Measurements from ENCODE around the gene MRPL24. TPM values are rescaled to one million over a fixed set of nuclear protein-coding genes. Genes with fewer than 3 reads are reported as not detected.

Gene MRPL24
- total and polyA plus RNA-seq, 10 of the 15 experiments (the other 5 are each of a cell fraction or from before 2014, with no cell fraction given), result 87.4 to 269 (median 134) TPM

DNA sequence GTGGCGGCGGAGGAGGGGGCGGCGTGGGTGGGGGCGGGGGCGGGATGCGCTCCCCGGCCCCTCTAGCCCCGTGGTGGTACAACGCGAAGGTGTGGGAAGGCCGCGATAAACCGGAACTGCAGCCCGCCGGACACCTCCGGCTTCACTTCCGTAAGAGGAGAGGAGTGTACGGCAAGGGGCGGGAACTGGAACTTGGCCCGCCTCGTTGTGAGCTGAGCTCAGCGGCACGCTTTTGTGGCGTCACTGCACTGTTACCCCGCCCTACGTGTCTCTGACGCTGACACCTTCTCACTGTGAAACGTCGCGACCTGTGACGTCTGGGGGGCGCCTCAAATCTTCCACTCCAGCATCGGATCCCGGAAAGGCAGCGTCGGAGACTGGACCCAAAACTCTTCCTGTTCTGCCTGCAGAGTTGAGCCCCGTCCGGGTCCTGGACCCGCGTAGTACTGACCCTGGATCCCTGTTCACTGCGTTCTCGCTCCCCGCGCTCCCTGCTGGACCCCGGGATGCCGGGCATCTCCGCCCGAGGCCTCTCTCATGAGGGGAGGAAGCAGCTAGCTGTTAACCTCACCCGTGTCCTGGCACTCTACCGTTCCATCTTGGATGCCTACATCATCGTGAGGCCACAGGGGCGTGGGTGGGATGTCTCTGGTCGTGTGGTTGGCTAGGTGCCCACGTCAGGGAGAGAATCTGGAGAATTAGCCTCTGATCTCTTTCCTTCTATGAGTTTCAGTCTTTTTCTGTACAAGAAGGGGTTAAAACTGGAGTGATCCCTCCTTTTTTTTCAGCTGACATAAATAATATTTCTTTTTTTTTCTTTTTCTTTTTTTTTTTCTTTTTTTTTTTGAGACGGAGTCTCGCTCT lies 12.1 kb downstream of the MRPL24 start, which contains the start of gene ISG20L2 (continued):
- peak; percentile 60 for TF ChIP-seq RELA (IDR thresholded peaks at IDR 0.05; ENCODE audit: borderline replicate concordance, partially characterized antibody)
- TF ChIP-seq, protein P1, sequence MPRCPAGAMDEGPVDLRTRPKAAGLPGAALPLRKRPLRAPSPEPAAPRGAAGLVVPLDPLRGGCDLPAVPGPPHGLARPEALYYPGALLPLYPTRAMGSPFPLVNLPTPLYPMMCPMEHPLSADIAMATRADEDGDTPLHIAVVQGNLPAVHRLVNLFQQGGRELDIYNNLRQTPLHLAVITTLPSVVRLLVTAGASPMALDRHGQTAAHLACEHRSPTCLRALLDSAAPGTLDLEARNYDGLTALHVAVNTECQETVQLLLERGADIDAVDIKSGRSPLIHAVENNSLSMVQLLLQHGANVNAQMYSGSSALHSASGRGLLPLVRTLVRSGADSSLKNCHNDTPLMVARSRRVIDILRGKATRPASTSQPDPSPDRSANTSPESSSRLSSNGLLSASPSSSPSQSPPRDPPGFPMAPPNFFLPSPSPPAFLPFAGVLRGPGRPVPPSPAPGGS (IDR thresholded peaks at IDR 0.05; ENCODE audit: borderline replicate concordance, insufficient read depth, low read depth, low read length, poor library complexity, severe bottlenecking), result no peak
- TF ChIP-seq RCOR1 (conservative IDR thresholded peaks at IDR 0.05; ENCODE audit: low read depth, low read length), result no peak
- TF ChIP-seq, protein P2, sequence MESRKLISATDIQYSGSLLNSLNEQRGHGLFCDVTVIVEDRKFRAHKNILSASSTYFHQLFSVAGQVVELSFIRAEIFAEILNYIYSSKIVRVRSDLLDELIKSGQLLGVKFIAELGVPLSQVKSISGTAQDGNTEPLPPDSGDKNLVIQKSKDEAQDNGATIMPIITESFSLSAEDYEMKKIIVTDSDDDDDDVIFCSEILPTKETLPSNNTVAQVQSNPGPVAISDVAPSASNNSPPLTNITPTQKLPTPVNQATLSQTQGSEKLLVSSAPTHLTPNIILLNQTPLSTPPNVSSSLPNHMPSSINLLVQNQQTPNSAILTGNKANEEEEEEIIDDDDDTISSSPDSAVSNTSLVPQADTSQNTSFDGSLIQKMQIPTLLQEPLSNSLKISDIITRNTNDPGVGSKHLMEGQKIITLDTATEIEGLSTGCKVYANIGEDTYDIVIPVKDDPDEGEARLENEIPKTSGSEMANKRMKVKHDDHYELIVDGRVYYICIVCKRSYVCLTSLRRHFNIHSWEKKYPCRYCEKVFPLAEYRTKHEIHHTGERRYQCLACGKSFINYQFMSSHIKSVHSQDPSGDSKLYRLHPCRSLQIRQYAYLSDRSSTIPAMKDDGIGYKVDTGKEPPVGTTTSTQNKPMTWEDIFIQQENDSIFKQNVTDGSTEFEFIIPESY (IDR thresholded peaks at IDR 0.05), result 0 out of 2 replicates have a peak, but pooled peaks have one; percentile 32
- no peak for TF ChIP-seq JUND (IDR thresholded peaks at IDR 0.05; ENCODE audit: low read depth, low read length)
- TF ChIP-seq, protein P3, sequence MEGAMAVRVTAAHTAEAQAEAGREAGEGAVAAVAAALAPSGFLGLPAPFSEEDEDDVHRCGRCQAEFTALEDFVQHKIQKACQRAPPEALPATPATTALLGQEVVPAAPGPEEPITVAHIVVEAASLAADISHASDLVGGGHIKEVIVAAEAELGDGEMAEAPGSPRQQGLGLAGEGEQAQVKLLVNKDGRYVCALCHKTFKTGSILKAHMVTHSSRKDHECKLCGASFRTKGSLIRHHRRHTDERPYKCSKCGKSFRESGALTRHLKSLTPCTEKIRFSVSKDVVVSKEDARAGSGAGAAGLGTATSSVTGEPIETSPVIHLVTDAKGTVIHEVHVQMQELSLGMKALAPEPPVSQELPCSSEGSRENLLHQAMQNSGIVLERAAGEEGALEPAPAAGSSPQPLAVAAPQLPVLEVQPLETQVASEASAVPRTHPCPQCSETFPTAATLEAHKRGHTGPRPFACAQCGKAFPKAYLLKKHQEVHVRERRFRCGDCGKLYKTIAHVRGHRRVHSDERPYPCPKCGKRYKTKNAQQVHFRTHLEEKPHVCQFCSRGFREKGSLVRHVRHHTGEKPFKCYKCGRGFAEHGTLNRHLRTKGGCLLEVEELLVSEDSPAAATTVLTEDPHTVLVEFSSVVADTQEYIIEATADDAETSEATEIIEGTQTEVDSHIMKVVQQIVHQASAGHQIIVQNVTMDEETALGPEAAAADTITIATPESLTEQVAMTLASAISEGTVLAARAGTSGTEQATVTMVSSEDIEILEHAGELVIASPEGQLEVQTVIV (IDR thresholded peaks at IDR 0.05; ENCODE audit: borderline replicate concordance, partially characterized antibody), result no peak
- no peak for TF ChIP-seq SMARCA5 (IDR thresholded peaks at IDR 0.05)
- TF ChIP-seq MYB (IDR thresholded peaks at IDR 0.05; ENCODE audit: borderline replicate concordance, low read depth, low read length), result no peak
- TF ChIP-seq NBN (IDR thresholded peaks at IDR 0.05), result peak; percentile 99
- TF ChIP-seq NRF1 (conservative IDR thresholded peaks at IDR 0.05; ENCODE audit: low read depth, low read length), result no peak
- TF ChIP-seq YY1 (IDR thresholded peaks at IDR 0.05; ENCODE audit: low read depth, low read length), result 0 out of 2 replicates have a peak, but pooled peaks have one; percentile 48
- TF ChIP-seq, protein P4, sequence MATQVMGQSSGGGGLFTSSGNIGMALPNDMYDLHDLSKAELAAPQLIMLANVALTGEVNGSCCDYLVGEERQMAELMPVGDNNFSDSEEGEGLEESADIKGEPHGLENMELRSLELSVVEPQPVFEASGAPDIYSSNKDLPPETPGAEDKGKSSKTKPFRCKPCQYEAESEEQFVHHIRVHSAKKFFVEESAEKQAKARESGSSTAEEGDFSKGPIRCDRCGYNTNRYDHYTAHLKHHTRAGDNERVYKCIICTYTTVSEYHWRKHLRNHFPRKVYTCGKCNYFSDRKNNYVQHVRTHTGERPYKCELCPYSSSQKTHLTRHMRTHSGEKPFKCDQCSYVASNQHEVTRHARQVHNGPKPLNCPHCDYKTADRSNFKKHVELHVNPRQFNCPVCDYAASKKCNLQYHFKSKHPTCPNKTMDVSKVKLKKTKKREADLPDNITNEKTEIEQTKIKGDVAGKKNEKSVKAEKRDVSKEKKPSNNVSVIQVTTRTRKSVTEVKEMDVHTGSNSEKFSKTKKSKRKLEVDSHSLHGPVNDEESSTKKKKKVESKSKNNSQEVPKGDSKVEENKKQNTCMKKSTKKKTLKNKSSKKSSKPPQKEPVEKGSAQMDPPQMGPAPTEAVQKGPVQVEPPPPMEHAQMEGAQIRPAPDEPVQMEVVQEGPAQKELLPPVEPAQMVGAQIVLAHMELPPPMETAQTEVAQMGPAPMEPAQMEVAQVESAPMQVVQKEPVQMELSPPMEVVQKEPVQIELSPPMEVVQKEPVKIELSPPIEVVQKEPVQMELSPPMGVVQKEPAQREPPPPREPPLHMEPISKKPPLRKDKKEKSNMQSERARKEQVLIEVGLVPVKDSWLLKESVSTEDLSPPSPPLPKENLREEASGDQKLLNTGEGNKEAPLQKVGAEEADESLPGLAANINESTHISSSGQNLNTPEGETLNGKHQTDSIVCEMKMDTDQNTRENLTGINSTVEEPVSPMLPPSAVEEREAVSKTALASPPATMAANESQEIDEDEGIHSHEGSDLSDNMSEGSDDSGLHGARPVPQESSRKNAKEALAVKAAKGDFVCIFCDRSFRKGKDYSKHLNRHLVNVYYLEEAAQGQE (IDR thresholded peaks at IDR 0.05; ENCODE audit: low read depth, low read length), result no peak
- no peak for TF ChIP-seq HDAC6 (IDR thresholded peaks at IDR 0.05; ENCODE audit: unreplicated experiment)
- peak; percentile 68; the same call in 1 of the 2 replicates for TF ChIP-seq MXI1 (IDR thresholded peaks at IDR 0.05; ENCODE audit: low read depth, low read length)
- TF ChIP-seq CHD1 (IDR thresholded peaks at IDR 0.05; ENCODE audit: low read depth, low read length), result peak; percentile 44; the same call in 1 of the 2 replicates
- peak in 1 of 2 experiments; percentile 31; a peak in 1 of 4 replicates for TF ChIP-seq IKZF2 (IDR thresholded peaks at IDR 0.05)
- no peak; the same call in 1 of the 2 replicates for TF ChIP-seq LARP7 (IDR thresholded peaks at IDR 0.05)
- TF ChIP-seq STAT1 (conservative IDR thresholded peaks at IDR 0.05), result peak; percentile 92; the same call in 1 of the 2 replicates
- no peak; the same call in 1 of the 2 replicates for TF ChIP-seq NR2F1 (conservative IDR thresholded peaks at IDR 0.05)
